ENCODE results near the gene IGFL4. TPM values are rescaled to one million over a fixed set of nuclear protein-coding genes. Genes with fewer than 3 reads are reported as not detected.
A peak's percentile ranks its signal among the peaks of the same experiment; 100 is the strongest.

Gene IGFL4
- total RNA-seq: not detected in 2 replicates

GRCh38 chr19:46040952-46041500, at the start of gene IGFL4:
Gene IGFL4 (minus strand): TSS chr19:46041002. CDS start chr19:46040962, 40 bp downstream.

GRCh38 chr19:46022431-46023310, 18.1 kb downstream of the IGFL4 start, which contains the start of gene PGLYRP1:
Gene PGLYRP1 (minus strand): TSS chr19:46023053. CDS start chr19:46023021, 32 bp downstream.

GRCh38 chr19:45994998-45995714, 45.6 kb downstream of the IGFL4 start, which contains the start of gene CCDC61:
Gene CCDC61 (plus strand): TSS chr19:45995467. CDS start chr19:46003019, 7,552 bp downstream.

Small RNA genes lying within 50 kb of the gene (small RNA-seq; reads per million reads assigned to genes)
- gene MIR769: 1.7 reads per million, percentile 75 among the genes with 10 or more reads in this experiment

Other genes with a start within 250 kb of the IGFL4 start
- gene DMWD, start 248.2 kb downstream of the IGFL4 start, total RNA-seq: 36.0 and 51.0 TPM in 2 replicates
- under 0.01 and 0.39 TPM in 2 replicates for gene RSPH6A, start 225.7 kb downstream of the IGFL4 start, total RNA-seq
- 41.2 and 55.5 TPM in 2 replicates for gene SYMPK, start 177.9 kb downstream of the IGFL4 start, total RNA-seq
- not detected in 2 replicates for gene FOXA3, start 176.7 kb downstream of the IGFL4 start, total RNA-seq
- 18.0 and 21.7 TPM in 2 replicates for gene IRF2BP1, start 154.9 kb downstream of the IGFL4 start, total RNA-seq
- 1.5 and 2.5 TPM in 2 replicates for gene MYPOP, start 138.4 kb downstream of the IGFL4 start, total RNA-seq
- not detected in 2 replicates for gene NANOS2, start 126.2 kb downstream of the IGFL4 start, total RNA-seq
- gene NOVA2, start 67.1 kb downstream of the IGFL4 start, total RNA-seq: 0.39 TPM in 1 of 2 replicates, not detected in the other
- 7.4 and 7.7 TPM in 2 replicates for gene CCDC61, start 45.5 kb downstream of the IGFL4 start, total RNA-seq
- gene PGLYRP1, start 17.9 kb downstream of the IGFL4 start, total RNA-seq: not detected in 2 replicates
- gene IGFL3, start 83.7 kb upstream of the IGFL4 start, total RNA-seq: not detected in 2 replicates
- gene IGFL2, start 107.2 kb upstream of the IGFL4 start, total RNA-seq: not detected in 2 replicates
- gene IGFL1, start 188.7 kb upstream of the IGFL4 start, total RNA-seq: not detected in 2 replicates